ENCODE results near the gene DCDC2. TPM values are rescaled to one million over a fixed set of nuclear protein-coding genes. Genes with fewer than 3 reads are reported as not detected.
A peak's percentile ranks its signal among the peaks of the same experiment; 100 is the strongest.

The DCDC2 gene
- total RNA-seq, 1 donor from 2014 or later = 0.30 TPM

DNA sequence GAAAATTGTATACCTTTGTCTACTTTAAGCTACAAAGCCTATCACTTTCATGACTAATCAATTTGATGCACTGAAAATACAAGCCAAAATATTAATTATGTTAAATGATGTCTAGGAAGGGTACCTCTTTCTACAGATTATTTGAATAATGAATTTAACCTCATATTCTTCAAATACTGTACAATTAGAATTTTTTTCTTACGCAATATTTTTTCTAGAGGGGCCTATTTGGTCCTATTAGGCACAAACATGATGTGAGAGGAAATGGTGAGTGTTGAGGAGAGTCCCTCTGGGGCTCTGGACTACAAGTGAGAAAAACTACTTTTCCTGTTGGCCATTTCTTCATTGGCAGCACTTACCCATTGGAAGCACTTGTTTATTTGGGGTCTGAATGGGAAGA lies 5.4 kb downstream of the DCDC2 start:
- Mint-ChIP-seq H3K27ac (ENCODE audit: unreplicated experiment) (no peak overlapping the region), H3K27me3 (ENCODE audit: low read depth) (peaks cover 22% of the 10 kb centered on the region), H3K4me3 (ENCODE audit: unreplicated experiment) (no peak overlapping the region), H3K36me3 (ENCODE audit: low read depth) (no peaks in the 10 kb centered on the region), H3K4me1 (ENCODE audit: low read depth) (no peaks in the 10 kb centered on the region), H3K9me3 (ENCODE audit: low read depth) (no peaks in the 10 kb centered on the region)
- DNase-seq (ENCODE audit: low spot score) = no peak
- TF ChIP-seq CTCF (IDR thresholded peaks at IDR 0.05) = no peak

DNA sequence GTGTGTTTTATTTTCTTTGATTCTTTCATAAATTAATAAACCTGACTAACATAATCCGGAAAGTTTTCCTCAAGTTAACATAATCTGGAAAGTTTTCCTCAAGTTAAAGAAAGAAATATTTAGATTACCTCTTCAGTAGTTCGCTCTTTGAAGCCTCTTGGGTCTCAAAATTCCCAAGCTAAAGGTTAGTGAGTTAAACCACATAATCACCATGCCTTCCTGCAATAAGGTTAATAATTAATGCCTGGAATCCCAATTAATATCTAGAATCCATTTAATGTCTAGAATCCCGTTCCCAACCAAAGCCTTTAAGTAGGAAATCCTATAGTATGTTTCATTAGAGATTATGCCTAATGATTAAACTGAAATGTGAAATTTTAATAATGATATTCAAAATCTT lies 12.9 kb downstream of the DCDC2 start:
- H3K4me3 Mint-ChIP-seq (ENCODE audit: unreplicated experiment) = no peak overlapping the region
- TF ChIP-seq CTCF (IDR thresholded peaks at IDR 0.05) = no peak
- peaks cover 14% of the 10 kb centered on the region for H3K4me1 Mint-ChIP-seq (ENCODE audit: low read depth)
- H3K27me3 Mint-ChIP-seq (ENCODE audit: low read depth) = peaks cover 18% of the 10 kb centered on the region
- no peak overlapping the region for H3K27ac Mint-ChIP-seq (ENCODE audit: unreplicated experiment)
- DNase-seq (ENCODE audit: low spot score) = no peak
- H3K36me3 Mint-ChIP-seq (ENCODE audit: low read depth) = no peaks in the 10 kb centered on the region
- no peaks in the 10 kb centered on the region for H3K9me3 Mint-ChIP-seq (ENCODE audit: low read depth)

DNA sequence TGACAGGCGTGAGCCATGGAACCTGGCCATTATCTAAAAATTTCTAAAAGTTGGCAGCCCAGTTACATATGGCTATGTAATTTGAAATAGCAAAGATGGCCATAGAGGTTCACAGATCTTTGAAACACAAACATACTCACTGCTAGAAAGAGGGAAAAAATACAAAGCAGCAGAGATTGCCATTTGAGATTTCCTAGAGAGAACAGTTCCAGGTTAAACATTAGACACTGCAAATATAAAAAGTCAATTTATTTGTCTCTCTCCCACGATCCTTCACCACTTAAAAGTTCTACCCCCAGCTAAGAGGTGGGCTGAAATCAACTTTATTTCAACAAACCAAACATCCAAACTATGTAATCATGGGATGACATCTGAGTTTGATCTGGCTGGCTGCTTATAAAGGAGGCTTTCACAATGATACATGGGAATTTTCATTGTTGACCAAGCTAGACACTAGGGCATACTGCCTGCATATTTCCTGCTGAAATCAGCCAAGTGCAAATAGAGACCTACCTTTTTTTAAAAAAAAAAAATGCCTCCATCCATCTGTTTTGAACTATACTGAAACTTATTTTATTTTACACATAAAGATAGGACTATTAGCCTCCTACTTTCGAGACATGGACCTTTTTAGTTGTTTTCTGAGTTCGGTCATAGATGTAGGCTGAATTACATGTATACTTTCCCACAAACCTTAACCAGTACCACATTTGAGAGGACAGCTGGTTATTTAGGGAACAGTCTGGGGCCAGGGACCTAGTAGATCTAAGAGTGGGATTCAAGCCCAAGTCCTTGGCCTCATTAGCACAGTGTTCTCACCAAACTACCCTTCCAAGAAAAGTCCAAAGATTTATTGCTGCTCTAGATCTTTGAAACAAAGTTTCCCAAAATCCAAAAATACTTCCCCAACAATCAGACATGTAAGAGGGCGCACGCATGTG lies 16.6 kb downstream of the DCDC2 start:
- Mint-ChIP-seq H3K9me3 (ENCODE audit: low read depth) (peaks cover 10% of the 10 kb centered on the region), H3K27ac (ENCODE audit: unreplicated experiment) (peak overlapping the region; percentile 28), H3K36me3 (ENCODE audit: low read depth) (no peaks in the 10 kb centered on the region), H3K27me3 (ENCODE audit: low read depth) (peaks cover 2% of the 10 kb centered on the region), H3K4me3 (ENCODE audit: unreplicated experiment) (no peak overlapping the region), H3K4me1 (ENCODE audit: low read depth) (peaks cover 14% of the 10 kb centered on the region)
- no peak for TF ChIP-seq CTCF (IDR thresholded peaks at IDR 0.05)
- no peak for DNase-seq (ENCODE audit: low spot score)

DNA sequence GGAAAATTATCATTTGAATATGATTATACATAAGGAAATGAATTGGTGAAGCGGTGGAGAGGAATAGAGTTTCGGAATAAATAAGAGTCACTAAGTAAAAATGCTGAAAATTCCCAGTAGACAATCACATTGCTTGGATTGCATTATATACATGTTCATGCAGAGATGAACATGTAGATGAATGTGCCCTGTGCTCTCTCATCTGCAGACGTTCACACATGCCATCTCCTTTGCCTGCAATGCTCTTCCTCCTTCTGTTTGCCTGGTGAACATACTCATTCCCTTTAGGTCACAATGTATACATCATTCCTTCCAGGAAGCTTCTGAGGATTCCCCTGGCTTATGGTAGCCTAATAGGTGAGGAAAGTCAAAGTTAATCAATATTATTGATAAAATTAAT lies 17.9 kb downstream of the DCDC2 start:
- Mint-ChIP-seq H3K36me3 (ENCODE audit: low read depth) (no peaks in the 10 kb centered on the region), H3K4me1 (ENCODE audit: low read depth) (peaks cover 14% of the 10 kb centered on the region), H3K27ac (ENCODE audit: unreplicated experiment) (no peak overlapping the region), H3K4me3 (ENCODE audit: unreplicated experiment) (no peak overlapping the region), H3K27me3 (ENCODE audit: low read depth) (peaks cover 2% of the 10 kb centered on the region), H3K9me3 (ENCODE audit: low read depth) (peaks cover 10% of the 10 kb centered on the region)
- DNase-seq (ENCODE audit: low spot score) = no peak
- no peak for TF ChIP-seq CTCF (IDR thresholded peaks at IDR 0.05)

DNA sequence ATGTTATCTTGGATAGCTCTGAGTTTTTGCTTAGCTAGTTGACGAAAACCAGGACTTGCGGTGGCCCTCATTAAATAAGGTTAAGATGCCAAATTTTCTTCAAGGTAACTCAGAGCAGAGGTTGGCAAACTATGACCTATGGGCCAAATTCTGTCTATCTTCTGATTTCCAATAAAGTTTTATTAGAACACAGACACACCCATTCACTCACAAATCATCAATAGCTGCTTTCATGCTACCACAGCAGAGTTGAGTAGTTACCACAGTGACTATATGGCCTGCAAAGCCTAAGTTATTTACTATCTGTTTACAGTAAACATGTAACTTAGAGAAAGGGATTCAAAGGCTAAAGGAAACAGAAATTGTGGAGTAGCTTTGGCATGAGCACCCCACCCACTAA lies 23.6 kb downstream of the DCDC2 start:
- Mint-ChIP-seq H3K27ac (ENCODE audit: unreplicated experiment) (no peak overlapping the region), H3K27me3 (ENCODE audit: low read depth) (no peaks in the 10 kb centered on the region), H3K36me3 (ENCODE audit: low read depth) (no peaks in the 10 kb centered on the region), H3K4me1 (ENCODE audit: low read depth) (peaks cover 3% of the 10 kb centered on the region), H3K9me3 (ENCODE audit: low read depth) (peaks cover 10% of the 10 kb centered on the region), H3K4me3 (ENCODE audit: unreplicated experiment) (no peak overlapping the region)
- no peak for DNase-seq (ENCODE audit: low spot score)
- no peak for TF ChIP-seq CTCF (IDR thresholded peaks at IDR 0.05)

Measured in chondrocyte (in vitro differentiated cells).